Measurements from ENCODE around the gene SNRPA1. TPM values are rescaled to one million over a fixed set of nuclear protein-coding genes. Genes with fewer than 3 reads are reported as not detected.

SNRPA1 gene
- total and polyA plus RNA-seq, 8 donors, result 3.5 to 75.6 (median 59.0) TPM

GRCh38 chr15:101307897-101308603 lies 13.0 kb upstream of the SNRPA1 start:
- H3K4me3 ChIP-seq, result no peak overlapping the region
- WGBS, 5 donors, result 80 to 95% (median 83%) methylated on average over 9 to 16 of the region's 16 CpGs
- no peak for TF ChIP-seq POLR2A (IDR thresholded peaks at IDR 0.05)
- no peak for TF ChIP-seq EP300 (IDR thresholded peaks at IDR 0.05)
- TF ChIP-seq POLR2AphosphoS5 (IDR thresholded peaks at IDR 0.05), result no peak
- TF ChIP-seq CTCF (IDR thresholded peaks at IDR 0.05), result no peak
- peaks cover 0 to 18% (median 0%) of the 10 kb centered on the region in 4 donors for H3K36me3 ChIP-seq
- intact Hi-C loops (cut with DNase I; ENCODE audit: low total_unique reads), result loop anchor here (10.0 kb wide), 1 partner anchor 197 kb away; no protein-coding TSS in a partner anchor
- peak in 1 of 2 donors; percentile 17 for DNase-seq
- peaks cover 0 to 14% (median 0%) of the 10 kb centered on the region in 3 donors for H3K27me3 ChIP-seq
- no peak overlapping the region for H3K27ac ChIP-seq
- H3K9me3 ChIP-seq, result no peaks in the 10 kb centered on the region
- H3K4me1 ChIP-seq, result no peaks in the 10 kb centered on the region

- intact Hi-C loops (cut with DNase I; ENCODE audit: low total_unique reads), result loop anchor here (10.0 kb wide), 1 partner anchor 198 kb away; no protein-coding TSS in a partner anchor
Measured at GRCh38 chr15:101307048-101307896, 12.2 kb upstream of the SNRPA1 start.

GRCh38 chr15:101306341-101307047 lies 11.4 kb upstream of the SNRPA1 start:
- H3K4me3 ChIP-seq, result no peak overlapping the region
- H3K27ac ChIP-seq, result no peak overlapping the region
- H3K4me1 ChIP-seq, result no peaks in the 10 kb centered on the region
- WGBS, 5 donors, result 80 to 90% (median 85%) methylated on average over 10 of the region's 10 CpGs
- peaks cover 0 to 13% (median 0%) of the 10 kb centered on the region in 4 donors for H3K36me3 ChIP-seq
- no peak for DNase-seq
- TF ChIP-seq POLR2A (IDR thresholded peaks at IDR 0.05) (no peak), EP300 (IDR thresholded peaks at IDR 0.05) (no peak), POLR2AphosphoS5 (IDR thresholded peaks at IDR 0.05) (no peak), CTCF (IDR thresholded peaks at IDR 0.05) (no peak)
- peaks cover 0 to 14% (median 0%) of the 10 kb centered on the region in 3 donors for H3K27me3 ChIP-seq
- intact Hi-C loops (cut with DNase I; ENCODE audit: low total_unique reads), result loop anchor here (10.0 kb wide), 1 partner anchor 198 kb away; no protein-coding TSS in a partner anchor
- no peaks in the 10 kb centered on the region for H3K9me3 ChIP-seq

More at GRCh38 chr15:101307048-101307896, 12.2 kb upstream of the SNRPA1 start:
- no peak for DNase-seq
- H3K36me3 ChIP-seq, result peaks cover 0 to 13% (median 0%) of the 10 kb centered on the region in 4 donors
- 66 to 79% (median 78%) methylated on average over 13 to 24 of the region's 24 CpGs for WGBS, 5 donors
- peaks cover 0 to 14% (median 0%) of the 10 kb centered on the region in 3 donors for H3K27me3 ChIP-seq
- no peak overlapping the region for H3K27ac ChIP-seq
- TF ChIP-seq CTCF (IDR thresholded peaks at IDR 0.05) (no peak), POLR2AphosphoS5 (IDR thresholded peaks at IDR 0.05) (no peak), POLR2A (IDR thresholded peaks at IDR 0.05) (no peak), EP300 (IDR thresholded peaks at IDR 0.05) (no peak)
- no peaks in the 10 kb centered on the region for H3K4me1 ChIP-seq
- H3K9me3 ChIP-seq, result no peaks in the 10 kb centered on the region
- H3K4me3 ChIP-seq, result no peak overlapping the region

Data from stomach (tissue), 9 donors.